ENCODE results near the gene FRK.

Gene FRK

GRCh38 chr6:115902436-115902835 is 158.3 kb downstream of the FRK start:
- ChIA-PET POLR2A (no interaction called here), CTCF (interaction anchor here (0.5 kb wide), 1 partner anchor 1859 kb away, joined by 3 read pairs; no protein-coding TSS in a partner anchor)
- no peaks in the 10 kb centered on the region for H3K36me3 ChIP-seq (ENCODE audit: control insufficient read depth in 2 of 2, insufficient read depth in 1 of 2, low read length in 2 of 2)
- no peaks in the 10 kb centered on the region for H3K4me1 ChIP-seq (ENCODE audit: control insufficient read depth, insufficient read depth, low read length)
- TF ChIP-seq ZNF10 (tag by site-specific recombination; IDR thresholded peaks at IDR 0.05): no peak
- no peak for TF ChIP-seq ZNF48 (tag by site-specific recombination; IDR thresholded peaks at IDR 0.05)
- no peak for TF ChIP-seq ZNF629 (tag by site-specific recombination; IDR thresholded peaks at IDR 0.05)
- no peak for TF ChIP-seq ZNF26 (tag by site-specific recombination; IDR thresholded peaks at IDR 0.05)
- no peak for TF ChIP-seq ZNF621 (tag by site-specific recombination; IDR thresholded peaks at IDR 0.05)
- no peak for TF ChIP-seq ZNF274 (IDR thresholded peaks at IDR 0.05; ENCODE audit: low read length)
- no peak for TF ChIP-seq ZNF274 (tag by site-specific recombination; IDR thresholded peaks at IDR 0.05; ENCODE audit: borderline replicate concordance)
- TF ChIP-seq ZNF155 (tag by site-specific recombination; IDR thresholded peaks at IDR 0.05): no peak
- TF ChIP-seq ZSCAN4 (tag by site-specific recombination; IDR thresholded peaks at IDR 0.05): no peak
- TF ChIP-seq ZNF837 (tag by site-specific recombination; IDR thresholded peaks at IDR 0.05): no peak
- H3K4me3 ChIP-seq (ENCODE audit: low read depth, low read length): no peak overlapping the region
- H3K9me3 ChIP-seq (ENCODE audit: control insufficient read depth, insufficient read depth, low read depth, low read length): no peaks in the 10 kb centered on the region
- H3K27ac ChIP-seq (ENCODE audit: extremely low read depth, low read depth, low read length): no peak overlapping the region

- no peak for TF ChIP-seq ZNF777 (tag by site-specific recombination; IDR thresholded peaks at IDR 0.05; ENCODE audit: borderline replicate concordance)
- TF ChIP-seq ZNF214 (tag by site-specific recombination; IDR thresholded peaks at IDR 0.05; ENCODE audit: borderline replicate concordance): no peak
- TF ChIP-seq ZNF548 (tag by site-specific recombination; IDR thresholded peaks at IDR 0.05): no peak
- no peak for TF ChIP-seq ZNF366 (tag by site-specific recombination; conservative IDR thresholded peaks at IDR 0.05)
- no peak for TF ChIP-seq MZF1 (tag by site-specific recombination; IDR thresholded peaks at IDR 0.05; ENCODE audit: borderline replicate concordance)
- Histone ChIP-seq H3K4me1 (ENCODE audit: control insufficient read depth, insufficient read depth, low read length) (no peaks in the 10 kb centered on the region), H3K4me3 (ENCODE audit: low read depth, low read length) (no peak overlapping the region), H3K36me3 (ENCODE audit: control insufficient read depth in 2 of 2, insufficient read depth in 1 of 2, low read length in 2 of 2) (no peaks in the 10 kb centered on the region), H3K27ac (ENCODE audit: extremely low read depth, low read depth, low read length) (no peak overlapping the region), H3K9me3 (ENCODE audit: control insufficient read depth, insufficient read depth, low read depth, low read length) (no peaks in the 10 kb centered on the region)
- ChIA-PET CTCF (interaction anchor here (0.5 kb wide), 1 partner anchor 1859 kb away, joined by 3 read pairs; no protein-coding TSS in a partner anchor), POLR2A (no interaction called here)
These were observed 158.8 kb downstream of the FRK start for GRCh38 chr6:115901896-115902295.

GRCh38 chr6:115899730-115900282 is 160.9 kb downstream of the FRK start:
- ChIA-PET POLR2A (no interaction called here), CTCF (interaction anchor here (0.5 to 0.7 kb wide), 5 partner anchors 9 to 1017 kb away, joined by 3 to 4 read pairs (median 3); no protein-coding TSS in a partner anchor)

More at GRCh38 chr6:115899730-115900282, 160.9 kb downstream of the FRK start:
- TF ChIP-seq ZBTB48 (tag by site-specific recombination; IDR thresholded peaks at IDR 0.05) (no peak), ZNF560 (tag by site-specific recombination; IDR thresholded peaks at IDR 0.05; ENCODE audit: borderline replicate concordance) (no peak), ZNF792 (tag by site-specific recombination; IDR thresholded peaks at IDR 0.05) (no peak), HOXC10 (CRISPR knock-in tag; IDR thresholded peaks at IDR 0.05) (no peak), ZNF223 (tag by site-specific recombination; IDR thresholded peaks at IDR 0.05) (no peak), ZNF747 (tag by site-specific recombination; IDR thresholded peaks at IDR 0.05) (no peak), ZNF112 (tag by site-specific recombination; IDR thresholded peaks at IDR 0.05) (no peak), PRDM10 (tag by site-specific recombination; IDR thresholded peaks at IDR 0.05) (no peak), BCL11B (tag by site-specific recombination; IDR thresholded peaks at IDR 0.05; ENCODE audit: low read depth) (no peak), ZNF214 (tag by site-specific recombination; IDR thresholded peaks at IDR 0.05; ENCODE audit: borderline replicate concordance) (no peak), ZNF768 (tag by site-specific recombination; IDR thresholded peaks at IDR 0.05) (no peak)
- no peaks in the 10 kb centered on the region for H3K36me3 ChIP-seq (ENCODE audit: control insufficient read depth in 2 of 2, insufficient read depth in 1 of 2, low read length in 2 of 2)
- no peak overlapping the region for H3K27ac ChIP-seq (ENCODE audit: extremely low read depth, low read depth, low read length)
- H3K4me1 ChIP-seq (ENCODE audit: control insufficient read depth, insufficient read depth, low read length): no peaks in the 10 kb centered on the region
- no peak overlapping the region for H3K4me3 ChIP-seq (ENCODE audit: low read depth, low read length)
- no peaks in the 10 kb centered on the region for H3K9me3 ChIP-seq (ENCODE audit: control insufficient read depth, insufficient read depth, low read depth, low read length)

Data from HEK293 (cell line).